SK-N-SH (cell line): ENCODE data around the gene GRIP1. TPM values are rescaled to one million over a fixed set of nuclear protein-coding genes. Genes with fewer than 3 reads are reported as not detected.

Experiments used
- CTCF ChIA-PET: fragments of 300-600, 350-600 bp; formaldehyde crosslinking; extraction: SDS; loops from one replicate; lab custom pipeline; 2021; lab: Yijun Ruan, JAX
- POLR2A ChIA-PET: fragments of 350-600 bp; sonication (Branson Sonifier 250); formaldehyde crosslinking; extraction: SDS; loops from one replicate; lab custom pipeline; 2020; ENCODE audit warnings: antibody characterized with exemption, inconsistent platforms; lab: Yijun Ruan, JAX
- DNase-seq: peaks from one replicate; pipeline ENCODE4 v3.0.0; 2012
- H2AFZ ChIP-seq: fragments of 200-600 bp; sonication (generic); 2 replicates; pipeline ENCODE4 v1.8.1; 2016; ENCODE audit warnings: antibody characterized with exemption, mild to moderate bottlenecking, low read depth
- H3F3A ChIP-seq: fragments of 200-600 bp; sonication (generic); replicated peaks from 2 replicates; pipeline ENCODE3; 2016; ENCODE audit warnings: antibody characterized with exemption, mild to moderate bottlenecking; ENCODE audit not compliant: insufficient read depth
- H3K27ac ChIP-seq, 2 experiments: fragments of 200-500 bp in 1 of 2; fragments of 200-600 bp in 1 of 2; sonication (Bioruptor generic) in 1 of 2; sonication (generic), shearing (Covaris generic) in 1 of 2; 2 replicates each; pipeline versions ENCODE4 v1.5.1 to v1.6.1; 2014 to 2016; ENCODE audit warnings: low read depth in 2 of 2, inconsistent platforms in 1 of 2, low read length in 1 of 2, mild to moderate bottlenecking in 1 of 2, mixed read lengths in 1 of 2
- H3K27me3 ChIP-seq: fragments of 200-600 bp; sonication (generic), shearing (Covaris generic); 2 replicates; pipeline ENCODE4 v1.6.1; 2016; ENCODE audit warnings: mixed run types; ENCODE audit not compliant: insufficient read depth
- H3K36me3 ChIP-seq, 2 experiments: fragments of 200-500 bp in 1 of 2; fragments of 200-600 bp in 1 of 2; sonication (Bioruptor generic) in 1 of 2; sonication (generic) in 1 of 2; replicated peaks in 1 of 2; 2 replicates each; pipeline versions ENCODE3 to v1.5.1; 2014 to 2016; ENCODE audit warnings: low read length in 1 of 2, mild to moderate bottlenecking in 1 of 2; ENCODE audit not compliant: insufficient read depth in 2 of 2, control insufficient read depth in 1 of 2
- H3K4me1 ChIP-seq, 2 experiments: fragments of 200-500 bp in 1 of 2; fragments of 200-600 bp in 1 of 2; sonication (Bioruptor generic) in 1 of 2; sonication (generic), shearing (Covaris generic) in 1 of 2; 2 replicates each; pipeline versions ENCODE4 v1.5.1 to v1.6.1; 2014 to 2016; ENCODE audit warnings: low read depth in 1 of 2, low read length in 1 of 2, mixed run types in 1 of 2; ENCODE audit not compliant: insufficient read depth in 2 of 2, control insufficient read depth in 1 of 2
- H3K4me2 ChIP-seq: fragments of 200-600 bp; sonication (generic), shearing (Covaris generic); 2 replicates; pipeline ENCODE4 v1.6.1; 2017; ENCODE audit warnings: mixed run types
- H3K4me3 ChIP-seq, 2 experiments: fragments of 200-500 bp in 1 of 2; fragments of 200-600 bp in 1 of 2; sonication (Bioruptor generic) in 1 of 2; sonication (generic), shearing (Covaris generic) in 1 of 2; 2 replicates each; pipeline versions ENCODE4 v1.5.1 to v1.8.1; 2014 to 2016; ENCODE audit warnings: low read depth in 2 of 2, inconsistent platforms in 1 of 2, low read length in 1 of 2, mild to moderate bottlenecking in 1 of 2, mixed read lengths in 1 of 2, moderate library complexity in 1 of 2
- H3K79me2 ChIP-seq: fragments of 200-600 bp; sonication (generic); 2 replicates; pipeline ENCODE4 v1.8.1; 2017; ENCODE audit warnings: mild to moderate bottlenecking; ENCODE audit not compliant: insufficient read depth
- H3K9ac ChIP-seq: fragments of 200-600 bp; sonication (generic); 2 replicates; pipeline ENCODE4 v1.6.1; 2017; ENCODE audit warnings: mixed run types
- H3K9me2 ChIP-seq: fragments of 200-600 bp; sonication (generic); 2 replicates; pipeline ENCODE4 v1.6.1; 2017; ENCODE audit warnings: mixed run types
- H3K9me3 ChIP-seq: fragments of 200-600 bp; sonication (generic); 2 replicates; pipeline ENCODE4 v1.6.1; 2017; ENCODE audit warnings: mixed run types, mild to moderate bottlenecking, moderate library complexity
- H4K20me1 ChIP-seq: fragments of 200-600 bp; sonication (generic); 2 replicates; pipeline ENCODE4 v1.6.1; 2017; ENCODE audit warnings: mild to moderate bottlenecking, mixed run types; ENCODE audit not compliant: insufficient read depth
- CHD2 ChIP-seq: fragments of 150-350 bp; IDR thresholded peaks from 2 replicates; pipeline ENCODE4 v1.6.1; 2018; ENCODE audit warnings: low read length; ENCODE audit not compliant: partially characterized antibody
- FOXJ3 ChIP-seq: sonication (generic); formaldehyde crosslinking; IDR thresholded peaks from 2 replicates; pipeline ENCODE4 v1.5.1; 2020; ENCODE audit warnings: mild to moderate bottlenecking, missing genetic modification reagents
- MXI1 ChIP-seq: IDR thresholded peaks from 2 replicates; pipeline ENCODE4 v1.6.1; 2012; ENCODE audit warnings: mild to moderate bottlenecking, low read depth, low read length, improper control_type of control experiment
- NRF1 ChIP-seq: IDR thresholded peaks from 2 replicates; pipeline ENCODE4 v1.6.1; 2012; ENCODE audit warnings: low read depth, mild to moderate bottlenecking, low read length
- SMC3 ChIP-seq: IDR thresholded peaks from 2 replicates; pipeline ENCODE4 v1.6.1; 2012; ENCODE audit warnings: low read depth, low read length, improper control_type of control experiment
- TCF12 ChIP-seq: IDR thresholded peaks from 2 replicates; pipeline ENCODE4 v1.4.0; 2012
- WGBS: methylation state at CpG from one replicate; pipeline ENCODE4 v1.1.6; 2017; ENCODE audit warnings: low lambda C conversion rate; 5-methylcytosine and 5-hydroxymethylcytosine counted together
- polyA plus RNA-seq, 3 experiments: library from polyadenylated mRNA; depleted of rRNA; stranded (reverse); fragments of >200 nt; gene quantifications; 2 replicates each; pipeline ENCODE4 v1.2.3, GENCODE V29; 2012
- TF ChIP-seq, protein P1 (sequence below): IDR thresholded peaks from 2 replicates; pipeline ENCODE4 v1.4.0; 2012; ENCODE audit warnings: low read depth, borderline replicate concordance

Gene GRIP1
- polyA plus RNA-seq, 1 of the 3 experiments (the other 2 are of a cell fraction), result 0.07 TPM

- Histone ChIP-seq H3K27ac (no peak overlapping the region), H2AFZ (no peak overlapping the region), H3K9me2 (no peaks in the 10 kb centered on the region), H3K9ac (no peak overlapping the region), H3F3A (no peaks in the 10 kb centered on the region), H4K20me1 (no peaks in the 10 kb centered on the region), H3K4me3 (no peak overlapping the region), H3K27me3 (peaks cover 14% of the 10 kb centered on the region; the same call in 1 of the 2 replicates), H3K79me2 (no peaks in the 10 kb centered on the region), H3K9me3 (no peaks in the 10 kb centered on the region), H3K4me2 (no peak overlapping the region), H3K36me3 (no peaks in the 10 kb centered on the region), H3K4me1 (no peaks in the 10 kb centered on the region)
- ChIA-PET POLR2A (no interaction called here), CTCF (interaction anchor here (0.6 to 1.3 kb wide), 2 partner anchors 9 to 16 kb away, joined by 3 read pairs; no protein-coding TSS in a partner anchor)
- TF ChIP-seq, protein P1, sequence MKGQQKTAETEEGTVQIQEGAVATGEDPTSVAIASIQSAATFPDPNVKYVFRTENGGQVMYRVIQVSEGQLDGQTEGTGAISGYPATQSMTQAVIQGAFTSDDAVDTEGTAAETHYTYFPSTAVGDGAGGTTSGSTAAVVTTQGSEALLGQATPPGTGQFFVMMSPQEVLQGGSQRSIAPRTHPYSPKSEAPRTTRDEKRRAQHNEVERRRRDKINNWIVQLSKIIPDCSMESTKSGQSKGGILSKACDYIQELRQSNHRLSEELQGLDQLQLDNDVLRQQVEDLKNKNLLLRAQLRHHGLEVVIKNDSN, result no peak
- TF ChIP-seq TCF12, result no peak
- no peak for TF ChIP-seq MXI1
- TF ChIP-seq CHD2, result no peak
- 7% methylated on average over 1 of the region's 1 CpG for WGBS
- DNase-seq, result no peak
These were observed 182.3 kb downstream of the GRIP1 start for GRCh38 chr12:66496595-66496994.

DNA sequence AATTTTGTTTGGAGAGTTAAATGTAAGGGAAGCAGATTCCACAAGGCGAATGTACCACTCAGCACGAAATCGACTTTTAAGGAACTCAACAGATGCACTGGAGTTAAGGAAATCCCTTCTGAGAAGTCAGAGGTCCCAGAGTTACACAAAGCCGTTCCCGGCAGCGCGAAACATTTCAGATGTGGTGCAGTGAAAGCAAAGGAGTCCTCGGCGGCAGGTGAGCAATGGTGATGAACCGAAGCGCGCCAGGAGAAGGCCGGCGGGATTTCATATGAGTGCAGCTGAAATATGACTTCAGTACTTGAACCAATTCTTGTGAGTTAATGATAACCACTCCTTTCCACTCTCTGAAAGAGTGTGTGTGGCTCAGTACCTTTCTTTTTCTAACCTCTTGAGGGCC is 183.2 kb downstream of the GRIP1 start:
- Histone ChIP-seq H3K27me3 (peaks cover 14% of the 10 kb centered on the region; the same call in 1 of the 2 replicates), H3K9ac (no peak overlapping the region), H3K36me3 (no peaks in the 10 kb centered on the region), H3K79me2 (no peaks in the 10 kb centered on the region), H3K4me2 (no peak overlapping the region), H4K20me1 (no peaks in the 10 kb centered on the region), H3F3A (no peaks in the 10 kb centered on the region), H2AFZ (no peak overlapping the region), H3K9me2 (no peaks in the 10 kb centered on the region), H3K9me3 (no peaks in the 10 kb centered on the region), H3K27ac (no peak overlapping the region), H3K4me1 (no peaks in the 10 kb centered on the region), H3K4me3 (no peak overlapping the region)
- no peak for DNase-seq
- WGBS, result 60% methylated on average over 14 of the region's 14 CpGs
- POLR2A ChIA-PET, result no interaction called here
- CTCF ChIA-PET, result interaction anchor here (0.6 to 1.3 kb wide), 2 partner anchors 8 to 130 kb away, joined by 3 read pairs; no protein-coding TSS in a partner anchor
- TF ChIP-seq NRF1, result no peak

DNA sequence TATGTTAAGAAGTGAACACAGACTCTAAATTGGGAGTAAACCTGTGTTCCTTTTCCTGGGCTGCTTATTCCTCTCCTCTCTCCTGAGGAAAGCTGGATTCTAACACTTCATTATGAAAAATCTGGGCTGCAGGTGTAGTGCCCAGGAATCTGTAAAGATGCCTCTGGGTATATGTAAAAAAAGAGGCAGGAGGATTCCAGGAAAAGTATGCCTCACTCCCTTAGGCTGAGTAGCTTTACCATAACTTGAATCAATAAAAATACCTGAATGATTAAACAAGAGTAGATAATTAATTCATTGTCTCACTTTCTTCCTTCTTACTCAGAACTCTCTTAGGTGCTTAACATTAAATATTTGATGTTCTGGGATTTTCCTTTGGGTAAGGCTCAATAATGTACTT is 185.1 kb downstream of the GRIP1 start:
- TF ChIP-seq SMC3 (no peak), FOXJ3 (CRISPR knock-in tag) (no peak)
- no peaks in the 10 kb centered on the region for H3K79me2 ChIP-seq
- H3K9me2 ChIP-seq, result no peaks in the 10 kb centered on the region
- H3K9me3 ChIP-seq, result no peaks in the 10 kb centered on the region
- H3F3A ChIP-seq, result no peaks in the 10 kb centered on the region
- no peak overlapping the region for H3K4me3 ChIP-seq
- no peaks in the 10 kb centered on the region for H4K20me1 ChIP-seq
- no peaks in the 10 kb centered on the region for H3K4me1 ChIP-seq
- H3K4me2 ChIP-seq, result no peak overlapping the region
- peaks cover 14% of the 10 kb centered on the region; the same call in 1 of the 2 replicates for H3K27me3 ChIP-seq
- ChIA-PET CTCF (no interaction called here), POLR2A (no interaction called here)
- no peak overlapping the region for H3K9ac ChIP-seq
- no peak for DNase-seq
- no peak overlapping the region for H2AFZ ChIP-seq
- no peak overlapping the region for H3K27ac ChIP-seq
- H3K36me3 ChIP-seq, result no peaks in the 10 kb centered on the region
